GM12873 (cell line): ENCODE measurements around the gene TEX2.

Source experiments
- CTCF ChIP-seq: IDR thresholded peaks from 2 replicates; pipeline ENCODE4 v1.5.1; 2012; ENCODE audit warnings: low read depth, mild to moderate bottlenecking, moderate library complexity, low read length, control low read depth; ENCODE audit not compliant: insufficient read depth; ENCODE audit errors: missing control alignments

Gene TEX2

GRCh38 chr17:64187093-64187895 lies 75.8 kb downstream of the TEX2 start:
- no peak for TF ChIP-seq CTCF

DNA sequence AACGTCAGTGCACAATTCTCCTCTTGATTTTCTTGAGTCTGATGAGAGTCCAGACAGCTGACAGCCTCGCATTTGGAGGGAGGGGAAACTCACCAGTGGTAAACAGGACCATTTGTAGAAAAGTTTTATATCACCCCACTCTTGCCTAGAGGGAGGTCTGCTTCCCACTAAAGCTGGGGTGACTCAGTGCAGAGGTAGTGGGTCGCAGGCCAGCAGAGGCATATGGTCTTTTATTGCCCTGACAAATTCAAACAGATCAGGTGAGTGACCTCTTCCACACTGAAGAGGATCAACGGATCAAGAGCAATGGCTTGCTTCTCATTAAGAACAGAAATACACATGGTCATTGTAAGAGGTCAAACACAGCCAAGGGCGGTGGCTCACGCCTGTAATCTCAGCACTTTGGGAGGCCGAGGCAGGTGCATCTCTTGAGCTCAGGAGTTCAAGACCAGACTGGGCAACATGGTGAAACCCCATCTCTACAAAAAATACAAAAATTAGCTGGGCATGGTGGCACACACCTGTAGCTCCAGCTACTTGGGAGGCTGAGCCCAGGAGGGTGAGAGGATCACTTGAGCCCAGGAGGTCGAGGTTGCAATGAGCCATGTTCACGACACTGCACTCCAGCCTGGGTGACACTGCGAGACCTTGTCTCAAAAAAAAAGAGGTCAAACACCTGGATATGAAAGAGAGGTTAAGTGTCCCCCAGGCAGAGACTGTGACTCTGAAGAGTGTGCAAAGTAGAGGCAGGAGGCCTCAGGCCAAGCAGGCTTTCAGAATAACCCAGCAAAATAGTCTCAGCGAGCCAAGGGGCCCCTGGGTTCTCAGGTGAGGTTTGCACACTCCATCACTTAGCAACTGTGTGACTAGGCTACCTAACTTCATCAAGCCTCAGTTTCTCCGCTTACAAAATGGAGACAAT lies 76.6 kb downstream of the TEX2 start:
- TF ChIP-seq CTCF: no peak

DNA sequence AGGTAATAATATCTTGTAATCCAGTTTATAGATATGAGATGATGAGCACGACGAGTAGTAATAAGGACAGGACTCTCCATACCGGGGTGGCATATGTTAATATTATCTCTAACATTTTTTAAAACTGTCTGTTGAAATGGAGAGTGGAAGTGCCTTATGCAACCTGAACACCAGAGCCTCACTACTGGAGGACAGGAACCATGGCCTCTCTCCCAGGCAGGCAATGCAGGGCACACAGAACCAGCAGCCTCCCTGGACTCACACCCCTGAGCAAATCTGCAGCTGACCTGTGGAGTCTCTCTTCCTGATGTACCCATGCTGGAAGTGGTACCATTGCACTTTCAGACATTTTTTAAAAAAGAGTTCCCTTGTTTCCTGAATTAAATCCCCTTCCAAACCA lies 78.0 kb downstream of the TEX2 start:
- no peak for TF ChIP-seq CTCF

- TF ChIP-seq CTCF: no peak
These were observed 79.2 kb downstream of the TEX2 start for GRCh38 chr17:64183815-64184214.

- no peak for TF ChIP-seq CTCF
These were observed 80.6 kb downstream of the TEX2 start for GRCh38 chr17:64182325-64183012.

DNA sequence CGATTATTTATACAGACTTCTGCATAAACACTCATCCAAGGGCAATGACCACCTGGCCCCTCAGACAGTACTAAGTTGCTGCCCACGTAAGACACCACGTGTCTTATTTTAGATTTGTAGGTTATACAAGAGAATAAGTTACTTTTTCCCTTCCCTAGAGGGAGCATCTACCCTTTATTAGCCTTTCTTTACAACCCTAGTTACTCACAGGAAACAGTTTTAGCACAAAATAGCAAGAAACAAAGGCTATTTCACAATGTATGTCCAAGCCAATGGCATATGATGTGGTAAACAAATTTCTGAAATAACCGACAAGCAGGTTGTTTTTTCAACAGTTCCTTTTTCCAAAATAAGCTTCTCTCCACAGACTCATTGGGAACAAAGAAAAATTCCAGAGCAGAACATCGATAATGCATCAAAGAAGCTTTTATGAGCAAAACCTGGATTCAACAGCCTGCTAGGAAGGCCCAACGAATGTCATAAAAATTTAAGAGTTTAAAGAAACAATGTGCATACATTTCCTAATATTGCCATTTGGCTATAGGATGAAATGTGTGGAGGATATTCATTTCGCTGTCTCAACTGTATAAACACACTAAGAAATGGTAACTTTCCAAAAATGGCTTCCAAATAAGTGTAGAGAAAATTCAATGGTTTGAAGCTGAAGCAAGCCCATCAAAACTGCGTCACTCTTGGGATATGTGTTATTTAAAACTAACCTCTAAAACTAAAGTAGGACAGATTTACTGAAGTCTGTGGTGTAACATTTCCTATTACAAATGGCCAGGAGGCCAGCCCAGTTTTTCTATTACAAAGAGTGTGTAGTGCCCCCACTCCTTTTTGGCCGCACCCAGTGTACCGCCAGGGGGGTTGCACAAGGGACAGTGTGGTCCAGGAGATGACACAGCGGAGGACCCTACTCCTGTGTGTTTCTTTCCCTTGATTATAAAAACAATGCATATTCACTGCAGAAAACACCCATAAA lies 82.7 kb downstream of the TEX2 start:
- TF ChIP-seq CTCF: no peak
